Adrenal gland (tissue), 5 donors: ENCODE results near the gene GOT1.

ENCODE experiments used
- CTCF ChIP-seq, 6 experiments: fragments of 450-650 bp in 4 of 6; fragments of 200-600 bp in 2 of 6; sonication (generic) in 1 of 6; IDR thresholded peaks; 1 replicate in 5 of 6; 2 replicates in 1 of 6; pipeline versions ENCODE4 v1.5.1 to v1.8.0; 2016 to 2021; ENCODE audit warnings: antibody characterized with exemption in 6 of 6, mild to moderate bottlenecking in 2 of 6, moderate library complexity in 1 of 6
- POLR2A ChIP-seq, 2 donors: fragments of 450-650 bp; IDR thresholded peaks; one replicate each; pipeline ENCODE4 v1.6.1; 2017; ENCODE audit warnings: antibody characterized with exemption in 2 of 2, mild to moderate bottlenecking in 2 of 2, moderate library complexity in 1 of 2
- donor health status: DM: no; HTN: no; CAD: no.

- TF ChIP-seq CTCF (IDR thresholded peaks at IDR 0.05), result no peak
- no peak for TF ChIP-seq POLR2A (IDR thresholded peaks at IDR 0.05)
Measured at GRCh38 chr10:99393036-99393435, 37.4 kb downstream of the GOT1 start.
